GM18858 (cell line): ENCODE measurements around the gene NUP43.
"Not testable (repeated sequence)": the region's sequence is repeated elsewhere in the genome, so short reads cannot be mapped to it uniquely, and the experiment has no call there.

Source experiments
- ATAC-seq: cut with Tn5 transposase; IDR thresholded peaks from one replicate; pipeline ENCODE4 v1.9.1; 2021; ENCODE audit not compliant: unreplicated experiment

NUP43 gene

DNA sequence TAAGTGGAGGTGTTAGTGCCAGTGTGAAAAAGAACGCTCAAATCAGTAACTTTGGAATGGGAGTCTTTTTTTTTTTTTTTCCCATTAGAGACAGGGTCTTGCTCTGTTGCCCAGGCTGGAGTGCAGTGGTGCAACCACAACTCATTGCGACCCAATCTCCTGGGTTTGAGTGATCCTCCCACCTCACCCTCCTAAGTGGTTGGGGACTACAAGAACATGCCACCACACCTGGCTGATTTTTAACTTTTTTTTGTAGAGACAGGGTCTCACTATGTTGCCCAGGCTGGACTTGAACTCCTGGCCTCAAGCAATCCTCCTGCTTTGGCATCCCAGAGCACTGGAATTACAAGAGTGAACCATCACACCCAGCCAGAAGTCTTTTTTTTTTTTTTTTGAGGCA is 48.2 kb downstream of the NUP43 start:
- ATAC-seq, result no peak

DNA sequence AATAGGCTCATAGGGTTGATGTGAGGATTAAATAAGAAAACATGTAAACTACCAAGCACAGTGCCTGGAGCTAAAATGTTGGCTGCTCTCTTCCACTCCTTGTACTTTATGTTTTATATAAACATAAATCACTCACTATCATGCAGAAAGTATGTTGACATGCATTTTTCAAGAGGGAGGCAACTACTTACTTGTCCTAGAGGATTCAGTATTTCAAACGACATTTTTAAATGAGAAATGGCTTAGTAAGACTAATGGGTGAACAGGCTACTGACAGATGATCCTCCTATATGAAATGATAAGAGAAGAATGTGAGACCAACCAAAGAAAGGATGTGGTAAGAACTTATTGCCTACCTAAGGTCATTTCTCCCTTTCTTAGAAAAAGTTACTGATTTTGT is 49.4 kb downstream of the NUP43 start:
- no peak for ATAC-seq

DNA sequence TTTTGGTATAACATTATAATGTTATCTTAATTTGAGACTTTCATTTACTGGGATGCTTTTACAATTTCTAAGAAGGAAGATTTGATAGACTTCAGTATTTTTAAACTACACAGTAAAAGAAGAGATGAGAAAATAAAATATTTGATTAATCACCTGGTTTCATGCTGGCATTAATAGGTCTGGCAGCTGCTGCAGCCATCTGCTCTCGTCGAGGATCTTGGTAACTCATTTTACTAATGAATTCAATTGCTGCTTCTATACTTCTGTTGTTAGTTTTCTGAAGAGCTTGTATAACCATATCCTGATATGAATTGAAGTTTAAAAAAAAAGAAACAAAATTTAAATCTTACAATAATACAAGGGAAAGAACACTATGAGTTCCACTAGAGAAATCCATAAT is 51.4 kb downstream of the NUP43 start:
- no peak for ATAC-seq

DNA sequence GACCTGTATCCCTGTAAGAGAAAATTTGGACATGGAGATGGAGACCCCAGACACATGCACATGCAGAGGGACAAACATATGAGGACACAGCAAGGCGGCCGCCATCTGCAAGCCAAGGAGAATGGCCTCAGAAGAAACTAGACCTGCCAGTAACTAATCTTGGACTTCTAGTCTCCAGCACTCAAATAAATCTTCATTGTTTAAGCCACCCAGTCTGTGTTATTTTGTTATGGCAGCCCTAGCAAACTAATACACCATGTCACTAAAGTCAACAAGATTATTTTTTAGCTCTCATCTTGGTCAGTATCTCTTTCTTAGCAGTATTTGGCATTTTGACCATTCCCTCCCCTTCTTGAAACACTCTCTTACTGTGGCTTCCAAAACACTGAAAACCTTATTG is 55.1 kb downstream of the NUP43 start:
- ATAC-seq, result no peak

DNA sequence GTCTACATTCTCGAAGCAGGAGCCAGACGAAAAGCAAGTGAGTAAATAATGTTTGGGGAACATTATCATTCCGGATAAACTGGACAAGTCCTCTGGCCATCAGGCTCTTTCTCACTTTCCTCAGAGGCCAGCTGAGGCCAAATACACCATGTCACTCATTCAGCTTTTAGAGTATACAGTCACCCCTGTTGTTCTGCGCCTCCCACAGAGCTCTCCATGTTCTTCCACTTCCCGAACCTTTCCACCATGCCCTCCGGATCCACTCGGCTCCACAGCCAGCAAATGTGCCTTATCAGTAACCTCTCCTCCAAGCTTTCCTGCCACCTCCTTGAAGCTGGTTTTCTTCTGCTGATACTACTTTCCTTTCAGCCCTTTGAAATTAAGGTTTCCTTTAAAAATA is 60.1 kb downstream of the NUP43 start:
- ATAC-seq, result no peak

DNA sequence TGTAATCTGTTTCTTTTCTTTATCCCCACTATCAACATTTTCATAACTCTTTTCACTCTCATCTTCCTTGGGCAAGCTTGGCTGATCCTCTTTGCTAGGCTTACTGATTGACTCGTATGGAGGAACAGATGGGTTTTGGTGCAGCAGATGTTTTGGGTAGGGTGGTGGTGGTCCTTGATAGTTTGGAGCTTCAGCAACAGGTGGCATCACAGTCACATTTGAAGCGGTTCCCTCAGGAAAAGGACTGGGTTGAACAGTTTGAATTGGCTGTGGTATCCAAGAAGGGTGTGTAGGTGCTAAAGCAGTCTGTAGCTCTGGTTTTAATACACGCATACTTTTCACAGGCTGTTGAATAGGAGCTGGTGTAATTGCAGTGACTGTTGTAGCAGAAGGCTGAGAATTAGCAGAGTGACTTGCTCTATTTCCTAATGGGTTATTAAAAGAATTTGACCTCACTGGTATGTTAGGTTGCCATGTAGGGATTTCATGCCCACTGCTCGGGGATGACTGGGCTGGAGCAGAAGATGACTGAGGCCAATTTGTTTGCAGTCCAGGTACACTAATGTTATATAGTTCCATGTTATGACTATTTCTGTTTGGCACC is 63.0 kb downstream of the NUP43 start:
- no peak for ATAC-seq

DNA sequence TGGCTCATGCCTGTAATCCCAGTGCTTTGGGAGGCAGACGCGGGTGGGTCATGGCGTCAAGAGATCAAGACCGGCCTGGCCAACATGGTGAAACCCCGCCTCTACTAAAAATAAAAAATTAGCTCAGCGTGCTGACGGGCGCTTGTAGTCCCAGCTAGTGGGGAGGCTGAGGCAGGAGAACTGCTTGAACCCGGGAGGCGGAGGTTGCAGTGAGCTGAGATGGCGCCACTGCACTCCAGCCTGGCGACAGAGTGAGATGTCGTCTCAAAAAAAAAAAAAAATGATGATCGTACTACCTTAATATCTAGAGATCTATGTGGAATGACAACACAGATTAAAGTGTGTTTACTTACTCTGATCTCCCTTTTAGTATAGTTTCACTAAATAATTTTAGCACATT is 64.5 kb downstream of the NUP43 start:
- ATAC-seq, result not testable (repeated sequence)

DNA sequence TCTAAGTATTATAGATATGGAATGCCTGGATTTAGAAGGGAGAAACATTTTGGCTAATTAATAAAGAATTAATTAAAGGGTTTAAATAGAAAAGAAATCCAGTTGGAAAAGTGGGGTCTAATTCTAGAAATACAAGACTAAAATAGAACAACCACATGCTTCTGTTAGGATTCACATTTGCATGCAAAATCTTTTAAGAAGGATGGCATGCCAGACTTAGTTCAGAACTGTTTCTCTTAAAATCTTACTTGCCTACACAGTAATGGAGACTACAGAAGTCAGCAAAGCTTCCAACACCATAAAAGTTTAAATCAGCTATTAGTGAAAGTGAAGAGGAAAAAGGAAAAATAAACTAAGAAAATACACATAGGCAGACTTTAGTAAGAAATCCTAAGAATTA is 65.1 kb downstream of the NUP43 start:
- no peak for ATAC-seq

DNA sequence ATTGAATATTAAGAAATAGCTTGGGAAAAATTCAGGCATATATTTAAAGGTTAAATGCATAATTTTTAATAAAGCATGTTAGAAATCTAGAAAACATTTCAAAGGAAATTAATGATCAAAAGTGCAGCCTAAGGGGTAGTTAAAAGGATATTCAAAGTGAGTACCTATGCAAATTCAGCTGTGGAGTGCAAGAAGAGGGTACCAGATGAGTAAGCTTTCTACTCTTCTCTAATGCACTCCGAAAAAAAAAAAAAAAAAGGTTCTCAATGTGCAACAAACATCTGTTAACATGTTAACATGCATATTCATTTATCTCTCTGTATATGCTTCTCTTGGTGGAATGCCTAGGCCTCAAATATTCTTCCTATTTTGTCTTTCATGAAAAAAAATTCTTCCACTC is 65.8 kb downstream of the NUP43 start:
- no peak for ATAC-seq
